ENCODE measurements around the gene SYNM.

SYNM gene

DNA sequence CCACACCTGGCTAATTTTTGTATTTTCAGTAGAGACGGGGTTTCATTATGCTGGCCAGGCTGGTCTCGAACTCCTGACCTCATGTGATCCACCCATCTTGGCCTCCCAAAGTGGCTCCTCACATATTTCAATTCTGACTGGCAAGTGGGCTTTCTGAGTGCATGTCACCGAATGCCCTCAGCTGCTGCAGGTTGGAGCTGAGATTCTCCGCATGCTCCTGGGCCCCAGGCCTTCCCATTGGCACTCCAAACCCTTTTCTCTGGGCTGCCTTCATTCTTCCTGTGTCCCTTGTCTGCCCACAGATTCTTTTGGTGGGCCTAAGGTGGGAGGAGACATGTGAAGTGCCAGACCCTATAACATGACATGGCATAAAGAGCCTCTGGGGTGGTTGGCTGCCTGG, 67.3 kb downstream of the SYNM start:
- no peak for DNase-seq

DNA sequence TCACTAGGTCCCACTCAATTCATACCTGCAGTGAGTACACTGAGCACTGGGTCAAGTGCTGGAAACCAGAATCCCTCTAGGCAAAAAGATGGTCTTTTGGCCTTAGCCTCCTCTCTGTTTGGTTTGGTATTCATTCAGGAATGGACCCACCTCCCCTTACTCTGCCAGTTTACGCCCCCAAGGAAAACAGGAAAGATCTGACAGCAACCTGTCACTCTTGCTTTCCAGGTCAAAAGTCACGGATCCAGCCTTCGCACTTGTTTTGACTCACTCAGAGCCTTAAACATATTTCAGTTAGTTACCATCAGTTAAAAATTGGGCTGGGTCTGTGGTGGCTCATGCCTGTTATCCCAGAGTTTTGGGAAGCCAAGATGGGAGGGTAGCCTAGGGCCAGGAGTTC, 68.1 kb downstream of the SYNM start:
- DNase-seq: no peak

DNA sequence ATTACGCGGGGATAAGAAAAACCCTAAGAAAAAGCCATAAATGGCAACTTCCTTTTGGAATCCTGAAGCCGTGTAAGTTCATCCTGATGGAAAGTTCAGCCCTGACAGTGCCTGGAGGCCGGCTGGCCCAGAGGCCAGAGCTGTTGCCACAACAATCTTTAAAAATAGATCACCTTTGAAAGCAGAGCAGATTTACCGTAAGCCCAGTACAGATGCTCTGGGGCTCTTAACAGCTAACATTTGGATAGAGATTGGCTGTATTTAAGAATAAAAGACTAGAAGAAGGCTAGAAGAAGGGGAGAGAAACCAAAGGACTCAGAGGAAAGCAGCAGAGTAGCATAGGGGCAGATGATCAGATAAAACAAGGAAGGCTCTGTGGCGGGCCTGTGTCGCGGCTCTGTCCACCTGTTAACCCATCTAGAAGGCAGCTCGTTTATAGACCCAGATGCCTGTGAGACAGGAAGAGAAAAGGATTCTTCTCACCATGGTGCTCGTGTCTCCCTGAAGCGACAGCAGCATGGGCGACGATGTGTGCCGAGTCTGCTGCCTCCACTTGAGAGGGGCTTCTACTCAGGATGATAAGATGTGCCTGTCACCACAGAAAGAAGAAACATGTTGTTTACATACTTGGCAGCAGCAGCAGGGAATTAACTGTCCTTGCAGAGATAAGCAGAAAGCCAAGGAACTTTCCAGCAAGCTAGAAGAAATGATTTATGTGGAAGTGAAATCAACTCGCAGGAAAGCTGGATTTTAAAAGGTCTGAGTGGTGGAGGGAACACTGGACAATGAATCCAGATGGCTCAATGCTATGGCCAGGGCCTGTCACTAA, 69.9 kb downstream of the SYNM start:
- DNase-seq: peak; percentile 49

DNA sequence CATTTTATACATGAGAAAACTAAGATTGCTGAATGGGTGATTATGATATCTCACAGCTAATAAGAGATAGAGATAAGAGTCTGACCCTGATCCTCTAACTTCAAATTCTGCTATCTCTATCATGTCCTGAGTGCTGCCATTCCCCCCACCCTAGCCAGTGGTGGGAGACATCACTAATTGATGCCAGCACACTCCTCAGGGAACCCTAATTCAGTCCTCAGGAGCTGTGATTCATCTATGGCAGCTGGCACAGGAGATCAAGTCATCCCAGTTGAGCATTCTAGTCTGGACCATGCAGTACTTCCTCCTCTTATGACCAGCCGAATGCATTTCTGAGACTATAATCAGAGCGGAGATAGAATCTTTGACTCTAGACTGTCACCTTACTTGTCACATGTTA, 71.9 kb downstream of the SYNM start:
- DNase-seq: no peak

DNA sequence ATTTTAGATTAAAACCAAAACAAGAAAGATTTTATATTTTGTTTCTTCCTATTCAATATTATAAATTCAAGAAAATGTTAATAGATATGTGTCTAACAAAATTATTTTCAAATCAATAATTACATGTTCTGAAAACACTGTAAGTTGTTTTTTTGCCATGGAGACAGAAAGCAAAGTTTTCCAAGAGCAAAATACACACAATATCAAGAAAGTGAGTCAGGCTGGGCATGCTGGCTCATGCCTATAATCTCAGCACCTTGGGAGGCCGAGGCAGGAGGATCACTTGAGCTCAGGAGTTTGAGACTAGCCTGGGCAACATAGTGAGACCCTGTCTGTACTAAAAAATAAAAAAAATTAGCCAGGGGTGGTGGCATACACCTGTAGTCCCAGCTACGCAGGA, 72.8 kb downstream of the SYNM start:
- DNase-seq: no peak

DNA sequence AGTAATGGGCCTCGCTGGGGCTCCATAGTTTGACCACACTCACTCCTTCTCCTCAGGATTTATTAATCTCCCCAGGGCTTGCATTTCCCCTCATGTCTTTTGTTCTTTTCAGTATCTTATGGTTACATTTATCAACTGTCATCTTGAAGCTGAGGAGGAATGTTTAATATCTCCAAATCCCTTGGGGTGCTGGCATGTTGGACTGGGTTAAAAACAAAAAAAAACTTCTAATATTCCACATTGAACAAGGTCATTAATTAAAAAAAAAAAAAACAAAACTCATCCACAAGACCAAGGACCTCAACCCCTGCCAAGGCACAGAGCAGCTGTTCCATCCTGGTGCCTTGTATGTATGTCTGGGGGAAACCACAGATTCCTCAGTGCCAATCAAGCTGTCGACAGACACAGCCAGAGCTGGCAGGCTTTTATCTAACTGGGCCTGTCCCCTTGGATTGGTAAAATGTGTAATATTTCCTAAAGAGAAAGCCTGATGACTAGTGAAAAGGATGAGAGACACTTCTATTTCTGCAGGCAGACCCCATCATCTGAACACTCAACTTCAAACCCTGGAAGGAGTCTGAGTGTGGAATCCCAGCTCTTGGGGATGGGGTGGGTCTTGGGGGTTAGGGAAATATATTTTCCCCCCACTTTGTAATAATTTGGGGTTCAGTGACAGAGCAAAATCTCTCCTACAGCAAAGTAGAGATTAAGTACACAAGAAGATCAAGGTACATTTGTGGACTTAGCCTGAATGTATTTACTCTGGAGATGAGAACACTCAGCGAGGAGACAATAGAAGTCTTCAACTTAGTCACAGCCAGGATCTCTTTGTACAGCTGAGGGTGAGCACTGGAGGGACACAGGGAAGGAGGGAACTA, 75.4 kb downstream of the SYNM start:
- no peak for DNase-seq

DNA sequence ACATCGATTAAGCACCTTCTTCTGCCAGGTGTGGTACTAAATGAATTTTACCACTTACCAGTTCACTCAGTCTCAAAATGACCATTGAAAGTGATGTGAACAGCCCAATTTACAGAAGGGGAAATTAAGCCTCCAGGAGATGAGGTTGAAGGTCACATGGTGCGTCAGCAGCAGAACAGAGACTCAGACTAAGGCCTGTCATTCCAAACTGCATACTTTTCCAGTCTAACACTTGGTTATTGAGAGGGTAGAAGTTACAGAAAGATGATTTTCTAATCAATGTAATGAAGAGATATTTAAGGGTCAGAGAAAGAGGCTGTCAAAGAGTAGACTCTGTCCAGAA, 76.1 kb downstream of the SYNM start:
- DNase-seq: no peak

DNA sequence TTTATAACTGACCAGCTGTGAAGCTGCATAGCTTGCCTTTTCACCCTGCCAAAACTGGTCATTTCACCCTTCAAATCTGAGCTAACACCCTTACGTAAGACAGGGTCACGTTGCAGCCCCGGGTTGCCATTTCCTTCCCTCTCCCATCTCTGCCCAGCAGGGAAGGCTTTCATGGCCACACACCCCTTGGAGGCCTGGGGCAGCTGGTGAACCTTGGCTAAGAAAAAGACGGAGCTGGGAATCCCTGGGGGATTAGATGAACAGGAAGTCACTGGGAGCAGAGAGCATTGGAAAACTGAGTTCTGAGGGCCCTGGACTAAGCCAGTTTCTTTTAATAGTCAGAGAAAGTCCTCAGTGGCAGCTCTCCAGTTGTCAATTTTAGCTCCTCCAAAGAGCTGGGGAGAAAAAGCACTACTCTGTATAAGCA, 76.7 kb downstream of the SYNM start:
- DNase-seq: peak; percentile 84

DNA sequence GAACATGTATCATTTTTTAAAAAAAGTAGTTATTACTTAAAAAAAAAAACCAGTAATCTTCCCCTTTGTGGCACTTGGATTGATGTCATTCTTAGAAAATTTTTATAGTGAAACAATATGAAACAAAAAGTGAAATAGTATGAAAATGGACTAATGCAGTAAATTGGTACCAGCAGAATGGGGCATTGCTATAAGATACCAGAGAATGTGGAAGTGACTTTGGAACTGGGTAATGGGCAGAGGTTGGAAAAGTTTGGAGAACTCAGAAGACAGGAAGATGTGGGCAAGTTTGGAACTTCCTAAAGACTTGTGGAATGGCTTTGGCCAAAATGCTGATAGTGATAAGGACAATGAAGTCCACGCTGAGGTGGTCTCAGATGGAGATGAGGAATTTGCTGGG, 77.9 kb downstream of the SYNM start:
- DNase-seq: no peak
